RWPE1 (cell line): Measurements from ENCODE around the gene TXNIP.

Source experiments
- CTCF ChIA-PET: fragments of 350-600 bp; sonication (Branson Sonifier 250); formaldehyde crosslinking; extraction: SDS; loops from one replicate; lab custom pipeline; 2021; lab: Yijun Ruan, JAX
- POLR2A ChIA-PET: fragments of 400-600 bp; formaldehyde crosslinking; extraction: SDS; loops from one replicate; lab custom pipeline; 2020; ENCODE audit warnings: antibody characterized with exemption; ENCODE audit not compliant: low non-redundant PET; lab: Yijun Ruan, JAX
- DNase-seq: peaks from one replicate; pipeline ENCODE4 v3.0.0; 2012; ENCODE audit warnings: low spot score
- H3K27ac ChIP-seq: fragments of 450-650 bp; 2 replicates; pipeline ENCODE4 v1.5.1; 2017
- TF ChIP-seq, protein P1 (sequence below): fragments of 450-650 bp; conservative IDR thresholded peaks from 2 replicates; pipeline ENCODE4 v1.5.1; 2017; ENCODE audit warnings: low read depth, mild to moderate bottlenecking

The TXNIP gene

GRCh38 chr1:145994391-145995120 is 1.8 kb downstream of the TXNIP start:
- ChIA-PET POLR2A (no interaction called here), CTCF (interaction anchor here (0.6 to 1.9 kb wide), 4 partner anchors 13 to 29 kb away, joined by 3 to 9 read pairs (median 4); no protein-coding TSS in a partner anchor)
- H3K27ac ChIP-seq: peak overlapping the region; percentile 68
- no peak for DNase-seq
- TF ChIP-seq, protein P1, sequence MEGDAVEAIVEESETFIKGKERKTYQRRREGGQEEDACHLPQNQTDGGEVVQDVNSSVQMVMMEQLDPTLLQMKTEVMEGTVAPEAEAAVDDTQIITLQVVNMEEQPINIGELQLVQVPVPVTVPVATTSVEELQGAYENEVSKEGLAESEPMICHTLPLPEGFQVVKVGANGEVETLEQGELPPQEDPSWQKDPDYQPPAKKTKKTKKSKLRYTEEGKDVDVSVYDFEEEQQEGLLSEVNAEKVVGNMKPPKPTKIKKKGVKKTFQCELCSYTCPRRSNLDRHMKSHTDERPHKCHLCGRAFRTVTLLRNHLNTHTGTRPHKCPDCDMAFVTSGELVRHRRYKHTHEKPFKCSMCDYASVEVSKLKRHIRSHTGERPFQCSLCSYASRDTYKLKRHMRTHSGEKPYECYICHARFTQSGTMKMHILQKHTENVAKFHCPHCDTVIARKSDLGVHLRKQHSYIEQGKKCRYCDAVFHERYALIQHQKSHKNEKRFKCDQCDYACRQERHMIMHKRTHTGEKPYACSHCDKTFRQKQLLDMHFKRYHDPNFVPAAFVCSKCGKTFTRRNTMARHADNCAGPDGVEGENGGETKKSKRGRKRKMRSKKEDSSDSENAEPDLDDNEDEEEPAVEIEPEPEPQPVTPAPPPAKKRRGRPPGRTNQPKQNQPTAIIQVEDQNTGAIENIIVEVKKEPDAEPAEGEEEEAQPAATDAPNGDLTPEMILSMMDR: no peak

DNA sequence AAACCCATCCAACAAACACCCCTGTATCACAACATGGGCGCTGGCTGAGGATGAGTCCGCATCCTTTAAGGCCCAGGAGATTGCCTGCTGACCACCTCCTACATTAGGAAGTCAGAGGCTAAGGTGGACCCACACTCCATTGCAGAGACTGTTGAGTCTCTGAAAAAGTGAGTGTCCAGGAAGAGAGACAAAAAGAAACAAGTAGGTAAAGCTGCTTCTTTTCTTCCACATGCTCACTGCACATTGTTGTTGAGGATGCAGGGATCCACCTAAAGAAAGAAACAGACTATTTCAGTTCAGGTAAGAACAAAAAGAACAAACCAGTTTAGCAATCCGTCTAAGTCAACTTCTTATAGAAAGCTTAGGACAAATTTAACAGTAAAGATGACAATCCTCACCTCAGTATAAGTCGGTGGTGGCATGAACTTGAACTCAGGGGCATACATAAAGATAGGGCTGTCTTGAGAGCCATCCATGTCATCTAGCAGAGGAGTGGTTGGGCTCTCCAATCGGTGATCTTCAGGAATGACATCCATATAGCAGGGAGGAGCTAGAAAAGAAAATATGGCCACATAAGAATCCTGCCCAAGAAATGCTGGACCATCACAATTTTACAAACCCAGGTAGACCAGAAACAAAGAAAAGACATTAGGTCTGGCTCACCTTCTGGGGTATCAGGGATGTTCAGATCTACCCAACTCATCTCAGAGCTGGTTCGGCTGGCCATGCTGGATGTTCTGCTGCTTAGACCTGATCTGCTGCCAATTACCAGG is 2.6 kb downstream of the TXNIP start:
- DNase-seq: no peak
- ChIA-PET POLR2A (no interaction called here), CTCF (interaction anchor here (0.6 to 2.4 kb wide), 3 partner anchors 13 to 28 kb away, joined by 3 to 11 read pairs (median 8); no protein-coding TSS in a partner anchor)
- TF ChIP-seq, protein P1: no peak
- peak overlapping the region; percentile 68 for H3K27ac ChIP-seq

- POLR2A ChIA-PET: no interaction called here
- CTCF ChIA-PET: interaction anchor here (0.7 to 2.4 kb wide), 3 partner anchors 14 to 518 kb away, joined by 3 to 11 read pairs (median 6); no protein-coding TSS in a partner anchor
- TF ChIP-seq, protein P1: no peak
- DNase-seq: no peak
- H3K27ac ChIP-seq: no peak overlapping the region
Observed at GRCh38 chr1:145992958-145993617, 3.3 kb downstream of the TXNIP start.

DNA sequence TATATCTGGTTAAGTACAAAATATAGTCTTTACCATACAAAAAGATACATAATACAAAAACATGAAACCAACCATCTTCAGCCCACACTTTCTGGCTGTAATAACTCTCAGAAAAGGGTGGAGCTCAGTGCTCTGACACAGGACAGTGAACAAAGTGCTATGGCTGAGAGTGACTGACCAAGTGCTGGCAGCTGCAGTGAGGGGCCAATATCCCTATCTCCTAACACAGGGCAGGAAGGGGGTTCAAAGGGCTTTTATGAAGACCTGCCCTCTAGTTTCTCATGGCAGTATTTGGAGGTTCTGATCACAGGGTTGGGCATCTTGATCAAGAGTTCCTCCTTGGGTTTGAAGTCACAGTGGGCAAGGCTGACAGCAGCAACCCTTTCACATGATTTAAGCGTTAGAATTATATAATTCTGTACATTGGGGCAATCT is 3.9 kb downstream of the TXNIP start:
- TF ChIP-seq, protein P1: no peak
- ChIA-PET CTCF (interaction anchor here (0.5 to 2.4 kb wide), 3 partner anchors 15 to 517 kb away, joined by 3 to 11 read pairs (median 3); no protein-coding TSS in a partner anchor), POLR2A (no interaction called here)
- no peak for DNase-seq
- H3K27ac ChIP-seq: peak overlapping the region; percentile 62

DNA sequence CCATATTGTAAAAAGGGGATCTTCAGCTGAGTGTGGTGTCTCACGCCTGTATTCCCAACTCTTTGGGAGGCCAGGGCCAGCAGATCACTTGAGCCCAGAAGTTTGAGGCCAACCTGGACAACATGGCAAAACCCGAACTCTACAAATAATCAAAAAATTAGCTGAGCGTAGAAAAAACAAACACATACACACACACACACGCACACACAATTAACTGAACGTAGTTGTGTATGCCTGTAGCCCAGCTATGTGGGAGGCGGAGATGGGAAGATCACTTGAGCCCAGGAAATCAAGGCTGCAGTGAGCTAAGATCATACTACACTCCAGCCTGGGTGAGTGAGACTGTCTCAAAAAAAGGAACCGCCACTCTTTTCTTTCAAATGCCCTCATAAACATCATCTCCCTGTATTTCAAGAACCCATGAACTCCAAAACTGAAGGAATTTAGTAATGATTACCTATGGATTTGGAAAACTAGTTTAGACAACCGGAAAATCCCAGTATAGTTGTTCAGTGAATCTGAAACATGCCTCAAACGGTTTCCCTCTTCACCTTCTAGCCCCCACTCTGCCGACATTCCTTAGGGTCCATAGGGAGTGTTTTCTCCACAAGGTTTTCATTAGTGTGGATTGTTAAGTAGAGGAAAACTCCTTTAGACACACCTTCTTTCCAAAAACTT is 4.5 kb downstream of the TXNIP start:
- no peak for DNase-seq
- H3K27ac ChIP-seq: peak overlapping the region; percentile 55
- ChIA-PET POLR2A (no interaction called here), CTCF (interaction anchor here (0.5 to 2.4 kb wide), 2 partner anchors 15 to 18 kb away, joined by 3 to 11 read pairs; no protein-coding TSS in a partner anchor)
- TF ChIP-seq, protein P1: no peak
